PC-3 (cell line): ENCODE results near the gene PRICKLE1.

ENCODE experiments used
- CTCF ChIP-seq: fragments of 300-600 bp; sonication (generic); conservative IDR thresholded peaks from 2 replicates; pipeline ENCODE4 v1.5.1; 2017; ENCODE audit warnings: antibody characterized with exemption, low read depth, mild to moderate bottlenecking, low read length
- EZH2phosphoT487 ChIP-seq: fragments of 300-600 bp; sonication (generic); IDR thresholded peaks from 2 replicates; pipeline ENCODE4 v1.6.1; 2018; ENCODE audit warnings: mild to moderate bottlenecking, antibody characterized with exemption, low read length, borderline replicate concordance

- no peak for TF ChIP-seq CTCF
- TF ChIP-seq EZH2phosphoT487, result no peak
Observed at GRCh38 chr12:42492267-42492666, 97.3 kb downstream of the PRICKLE1 start.
